K562 (cell line): ENCODE results near the gene ATP5F1D. TPM values are rescaled to one million over a fixed set of nuclear protein-coding genes. Genes with fewer than 3 reads are reported as not detected.
A peak's percentile ranks its signal among the peaks of the same experiment; 100 is the strongest.

Experiments used
- BRCA1 ChIP-seq, 2 experiments: fragments of 450-650 bp in 1 of 2; sonication (generic) in 1 of 2; formaldehyde crosslinking in 1 of 2; IDR thresholded peaks; 2 replicates each; pipeline versions ENCODE4 v1.5.0 to v1.6.1; 2017 to 2020; ENCODE audit warnings: mild to moderate bottlenecking in 1 of 2, missing genetic modification reagents in 1 of 2
- FOXK2 ChIP-seq, 2 experiments: fragments of 450-650 bp; IDR thresholded peaks in 1 of 2; conservative IDR thresholded peaks in 1 of 2; 2 replicates each; pipeline ENCODE4 v1.6.1; 2016; ENCODE audit warnings: low read depth in 2 of 2, mild to moderate bottlenecking in 1 of 2
- MGA ChIP-seq: fragments of 450-650 bp; IDR thresholded peaks from 2 replicates; pipeline ENCODE4 v1.6.1; 2016; ENCODE audit warnings: mild to moderate bottlenecking, moderate library complexity
- PREB ChIP-seq: sonication (generic); formaldehyde crosslinking; IDR thresholded peaks from 2 replicates; pipeline ENCODE4 v1.8.1; 2023; ENCODE audit warnings: mild to moderate bottlenecking, missing genetic modification reagents
- SMAD3 ChIP-seq: fragments of 450-650 bp; formaldehyde crosslinking; conservative IDR thresholded peaks from 2 replicates; pipeline ENCODE4 v1.4.0; 2020; ENCODE audit warnings: mild to moderate bottlenecking
- ZNF175 ChIP-seq: fragments of 200-800 bp; sonication (Bioruptor generic); IDR thresholded peaks from 2 replicates; pipeline ENCODE4 v1.6.1; 2016; ENCODE audit warnings: low read depth, mild to moderate bottlenecking, missing genetic modification characterization, missing compliant biosample characterization
- ZNF217 ChIP-seq: sonication (generic); formaldehyde crosslinking; IDR thresholded peaks from 2 replicates; pipeline ENCODE4 v1.8.0; 2022; ENCODE audit warnings: mild to moderate bottlenecking, missing genetic modification reagents
- polyA plus RNA-seq, 8 experiments: library from polyadenylated mRNA; depleted of rRNA in 4 of 8; stranded (reverse) in 5 of 8; unstranded in 3 of 8; fragments of >200 nt; fragmentation: Nextera tagmentation in 2 of 8; fragmentation: Illumina TruSeq in 1 of 8; extraction: Ambion mirVana in 2 of 8; extraction: Trizol in 1 of 8; gene quantifications; 2 replicates each; pipeline versions ENCODE4 v1.2.1 to v1.2.3, GENCODE V29; 2011 to 2014; ENCODE audit warnings: inconsistent platforms in 1 of 8, missing spikeins in 1 of 8
- total RNA-seq, 7 experiments: library from RNA; depleted of rRNA in 6 of 7; stranded (reverse); fragments of >200 nt in 6 of 7; fragmentation: Illumina TruSeq in 2 of 7; extraction: Trizol in 2 of 7; gene quantifications; 2 replicates each; pipeline versions ENCODE4 v1.2.1 to v1.2.3, GENCODE V29; 2011 to 2021; ENCODE audit warnings: low replicate concordance in 1 of 7
- TF ChIP-seq, protein P1 (sequence below): fragments of 250-450 bp; sonication (Bioruptor Pico); IDR thresholded peaks from 2 replicates; pipeline ENCODE4 v1.5.0; 2021; ENCODE audit warnings: mild to moderate bottlenecking, moderate library complexity

Gene ATP5F1D
- total and polyA plus RNA-seq, 9 of the 15 experiments (the other 6 are each of a cell fraction or from before 2014, with no cell fraction given): 3.9 to 409 (median 36.8) TPM

GRCh38 chr19:1273263-1274041 lies 31.9 kb downstream of the ATP5F1D start (continued):
- TF ChIP-seq PREB (CRISPR knock-in tag) (no peak), BRCA1 (IDR thresholded peaks at IDR 0.05) (no peak), BRCA1 (CRISPR knock-in tag; IDR thresholded peaks at IDR 0.05) (no peak), ZNF175 (0 out of 2 replicates have a peak, but pooled peaks have one; percentile 13), FOXK2 (conservative IDR thresholded peaks at IDR 0.05 in 1 of 2, IDR thresholded peaks at IDR 0.05 in 1 of 2; ENCODE audit: low read depth in 2 of 2) (no peak), SMAD3 (peak; percentile 74), MGA (peak; percentile 84), ZNF217 (CRISPR knock-in tag) (no peak)
- TF ChIP-seq, protein P1, sequence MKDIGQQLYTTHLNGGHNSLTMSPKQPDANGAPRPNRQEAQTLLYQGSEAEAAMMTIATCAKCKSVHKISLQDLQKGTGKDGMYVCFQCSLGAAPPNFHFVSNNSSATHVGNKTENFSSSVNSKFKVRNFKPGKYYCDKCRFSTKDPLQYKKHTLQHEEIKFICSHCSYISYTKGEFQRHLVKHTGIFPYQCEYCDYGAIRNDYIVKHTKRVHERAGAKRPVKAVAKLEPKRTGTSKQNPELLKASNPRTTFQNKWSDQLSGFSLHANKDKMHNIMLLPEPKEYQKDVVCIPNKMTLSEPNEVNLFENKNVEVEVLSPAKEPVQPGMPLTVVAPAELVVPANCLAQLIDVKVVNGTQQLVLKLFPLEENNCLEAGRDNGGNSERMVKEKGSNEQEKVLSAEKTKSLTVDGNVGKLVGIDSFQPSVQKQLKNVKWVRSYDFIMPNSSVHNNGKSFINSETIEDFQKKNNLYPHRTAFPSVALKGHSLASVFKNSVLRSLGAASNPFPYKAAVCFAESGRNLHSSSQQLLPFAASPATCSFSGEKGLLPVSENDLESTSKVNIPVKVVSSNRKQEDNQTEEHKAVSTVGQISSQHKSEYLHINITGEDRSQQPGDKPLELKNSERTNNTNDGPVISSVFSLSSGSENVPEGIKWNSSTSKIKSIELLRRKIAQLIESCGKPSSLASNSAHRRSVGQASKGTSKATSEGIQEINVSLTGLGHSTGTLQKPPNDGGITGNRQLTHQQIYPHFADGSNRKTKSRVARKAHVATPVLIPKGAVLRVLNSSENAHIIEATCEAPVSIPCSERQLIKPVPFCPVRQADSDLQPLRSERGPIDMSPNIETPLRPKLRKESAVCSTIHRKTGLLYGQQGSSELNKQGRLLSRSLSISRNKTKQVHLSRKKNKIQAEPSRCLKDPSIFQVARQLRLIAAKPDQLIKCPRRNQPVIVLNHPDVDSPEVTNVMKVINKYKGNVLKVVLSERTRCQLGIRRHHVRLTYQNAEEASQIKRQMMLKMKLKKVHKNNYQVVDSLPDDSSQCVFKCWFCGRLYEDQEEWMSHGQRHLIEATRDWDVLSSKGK (CRISPR knock-in tag): no peak
